ENCODE results near the gene SLC2A9. TPM values are rescaled to one million over a fixed set of nuclear protein-coding genes. Genes with fewer than 3 reads are reported as not detected.

SLC2A9 gene
- total RNA-seq, 3 donors from 2014 or later: 6.2 to 10.7 (median 9.5) TPM

DNA sequence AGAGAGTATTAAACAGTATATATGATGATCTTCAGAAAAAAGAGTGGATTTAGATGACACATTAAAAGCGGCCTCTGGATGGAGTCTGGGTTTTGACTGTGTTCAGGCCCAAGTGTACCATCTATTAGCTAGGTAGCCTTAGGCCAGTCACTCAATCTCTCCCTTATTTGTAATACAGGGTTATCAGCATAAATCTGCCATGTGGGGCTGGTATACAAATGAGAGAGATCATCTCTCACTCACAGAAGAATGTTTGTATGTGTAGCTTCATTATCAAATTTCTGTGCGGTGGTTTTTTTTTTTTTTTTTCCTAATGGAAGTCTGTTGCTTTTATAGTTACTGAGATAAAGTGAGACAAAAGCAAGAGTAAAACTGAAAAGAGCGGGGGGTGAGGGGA lies 12.7 kb downstream of the SLC2A9 start:
- H3K4me3 ChIP-seq: no peak overlapping the region
- H3K9me3 ChIP-seq: no peaks in the 10 kb centered on the region
- intact Hi-C loops (cut with DNase I; ENCODE audit: low total_unique reads): no loop called here
- H3K27ac ChIP-seq: peak overlapping the region in 1 of 2 donors; percentile 2
- H3K36me3 ChIP-seq: no peaks in the 10 kb centered on the region
- no peak for TF ChIP-seq POLR2A (IDR thresholded peaks at IDR 0.05)
- TF ChIP-seq, protein P1, sequence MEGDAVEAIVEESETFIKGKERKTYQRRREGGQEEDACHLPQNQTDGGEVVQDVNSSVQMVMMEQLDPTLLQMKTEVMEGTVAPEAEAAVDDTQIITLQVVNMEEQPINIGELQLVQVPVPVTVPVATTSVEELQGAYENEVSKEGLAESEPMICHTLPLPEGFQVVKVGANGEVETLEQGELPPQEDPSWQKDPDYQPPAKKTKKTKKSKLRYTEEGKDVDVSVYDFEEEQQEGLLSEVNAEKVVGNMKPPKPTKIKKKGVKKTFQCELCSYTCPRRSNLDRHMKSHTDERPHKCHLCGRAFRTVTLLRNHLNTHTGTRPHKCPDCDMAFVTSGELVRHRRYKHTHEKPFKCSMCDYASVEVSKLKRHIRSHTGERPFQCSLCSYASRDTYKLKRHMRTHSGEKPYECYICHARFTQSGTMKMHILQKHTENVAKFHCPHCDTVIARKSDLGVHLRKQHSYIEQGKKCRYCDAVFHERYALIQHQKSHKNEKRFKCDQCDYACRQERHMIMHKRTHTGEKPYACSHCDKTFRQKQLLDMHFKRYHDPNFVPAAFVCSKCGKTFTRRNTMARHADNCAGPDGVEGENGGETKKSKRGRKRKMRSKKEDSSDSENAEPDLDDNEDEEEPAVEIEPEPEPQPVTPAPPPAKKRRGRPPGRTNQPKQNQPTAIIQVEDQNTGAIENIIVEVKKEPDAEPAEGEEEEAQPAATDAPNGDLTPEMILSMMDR (IDR thresholded peaks at IDR 0.05): no peak
- no peak for TF ChIP-seq POLR2AphosphoS5 (IDR thresholded peaks at IDR 0.05)
- DNase-seq (ENCODE audit: low spot score in 2 of 2): no peak
- H3K4me1 ChIP-seq: peaks cover 3 to 9% of the 10 kb centered on the region in 2 donors
- no peaks in the 10 kb centered on the region for H3K27me3 ChIP-seq

DNA sequence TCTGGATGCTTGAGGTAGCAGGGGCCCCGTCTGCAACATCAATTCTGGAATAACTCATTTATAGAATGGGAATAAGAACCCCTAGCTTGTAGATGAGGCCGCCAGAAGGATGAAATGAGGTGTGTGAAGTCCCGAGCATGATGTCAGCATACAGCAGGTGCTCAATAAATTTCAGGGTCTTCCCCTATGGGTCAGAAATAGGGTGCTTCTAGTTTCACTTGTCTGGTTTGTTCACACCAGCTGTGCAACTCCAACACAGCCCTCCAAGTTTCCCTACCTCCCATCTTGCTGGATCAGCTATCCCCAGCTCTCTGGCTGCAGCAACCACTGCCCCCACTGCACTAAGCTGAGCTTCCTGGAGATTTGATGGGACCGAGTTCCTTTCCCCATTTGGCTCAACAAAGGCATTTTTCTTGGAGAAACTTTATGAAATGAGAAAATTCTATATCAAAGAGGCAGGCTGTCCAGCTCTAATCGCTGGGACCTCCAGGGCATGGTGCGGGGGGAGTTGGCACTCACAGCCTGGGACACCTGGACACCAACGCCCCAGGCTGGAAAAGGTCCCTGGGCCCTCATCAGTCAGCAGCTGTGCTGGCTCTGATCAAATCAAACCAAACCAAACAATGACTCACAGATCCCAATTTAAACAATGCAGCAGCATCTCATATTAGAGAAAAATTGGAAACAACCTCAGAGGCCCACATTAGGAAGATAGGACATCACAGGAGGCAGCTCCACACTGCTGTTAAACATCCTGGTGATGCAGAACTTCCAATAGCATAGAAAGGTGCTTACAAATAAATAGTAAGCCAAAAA lies 13.3 kb downstream of the SLC2A9 start:
- Histone ChIP-seq H3K27me3 (no peaks in the 10 kb centered on the region), H3K4me1 (peaks cover 3 to 9% of the 10 kb centered on the region in 2 donors), H3K4me3 (no peak overlapping the region), H3K9me3 (no peaks in the 10 kb centered on the region), H3K27ac (peak overlapping the region; percentile 75 to 83), H3K36me3 (no peaks in the 10 kb centered on the region)
- DNase-seq (ENCODE audit: low spot score in 2 of 2): no peak
- TF ChIP-seq, protein P1 (IDR thresholded peaks at IDR 0.05): no peak
- TF ChIP-seq POLR2A (IDR thresholded peaks at IDR 0.05) (no peak), POLR2AphosphoS5 (IDR thresholded peaks at IDR 0.05) (no peak)
- intact Hi-C loops (cut with DNase I; ENCODE audit: low total_unique reads): no loop called here

DNA sequence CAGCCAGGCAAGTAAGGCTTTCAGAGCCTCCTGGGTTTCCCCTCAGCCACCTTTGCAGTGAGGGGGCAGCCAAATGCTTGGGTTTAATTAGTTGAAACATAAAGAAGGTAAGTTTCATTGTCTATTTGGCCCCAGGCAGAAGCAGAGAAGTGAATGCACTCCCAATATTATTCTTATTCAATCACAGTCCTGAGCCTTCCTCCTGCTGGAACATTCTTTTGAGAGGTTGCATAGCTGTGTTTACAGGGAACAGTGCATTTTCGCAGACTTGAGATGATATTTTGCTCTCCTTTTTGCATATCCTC lies 13.9 kb downstream of the SLC2A9 start:
- Histone ChIP-seq H3K36me3 (no peaks in the 10 kb centered on the region), H3K4me1 (peaks cover 3 to 9% of the 10 kb centered on the region in 2 donors), H3K9me3 (no peaks in the 10 kb centered on the region), H3K27me3 (no peaks in the 10 kb centered on the region), H3K4me3 (no peak overlapping the region), H3K27ac (peak overlapping the region; percentile 75 to 83)
- intact Hi-C loops (cut with DNase I; ENCODE audit: low total_unique reads): no loop called here
- TF ChIP-seq, protein P1 (IDR thresholded peaks at IDR 0.05): no peak
- no peak for TF ChIP-seq POLR2AphosphoS5 (IDR thresholded peaks at IDR 0.05)
- TF ChIP-seq POLR2A (IDR thresholded peaks at IDR 0.05): no peak
- no peak for DNase-seq (ENCODE audit: low spot score in 2 of 2)

DNA sequence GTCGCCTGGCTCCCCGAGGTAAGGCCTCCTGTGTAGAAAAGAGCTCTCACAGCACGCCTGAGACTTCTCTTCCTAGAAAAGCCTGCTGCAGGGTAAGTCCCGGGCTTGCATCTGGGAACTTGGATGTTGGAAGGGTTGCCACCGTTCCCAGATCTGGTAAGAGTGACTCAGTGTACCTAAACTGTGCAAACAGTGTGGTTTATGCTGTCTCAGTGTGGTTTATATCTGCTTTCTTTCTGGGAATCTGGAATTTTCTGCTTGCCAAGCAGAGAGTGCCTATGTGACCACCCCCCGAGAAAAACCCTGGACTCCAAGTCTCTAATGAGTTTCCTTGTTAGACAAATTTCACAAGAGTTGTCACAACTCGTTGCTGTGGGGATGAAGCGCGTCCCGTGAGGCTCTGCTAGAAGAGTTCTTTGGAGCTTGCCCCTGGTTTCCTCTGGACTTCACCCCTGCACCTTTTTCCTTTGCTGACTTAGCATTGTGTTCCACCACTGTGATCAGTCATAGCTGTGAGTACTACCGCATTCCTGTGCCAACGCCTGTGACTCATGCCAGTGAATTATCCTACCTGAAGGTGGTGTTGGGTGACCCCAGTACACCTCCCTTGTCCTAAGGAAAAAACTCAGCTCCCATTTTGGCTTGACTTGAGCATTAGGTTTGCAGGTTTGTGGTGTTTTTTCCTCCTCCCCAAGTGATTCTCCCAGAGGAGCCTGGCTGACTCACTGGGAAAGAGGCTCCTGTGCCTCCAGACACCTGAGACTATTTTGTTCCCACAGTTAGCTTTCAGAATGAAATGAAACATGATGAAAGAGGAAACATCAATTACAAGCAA lies 14.5 kb downstream of the SLC2A9 start:
- Histone ChIP-seq H3K4me1 (peaks cover 3 to 9% of the 10 kb centered on the region in 2 donors), H3K4me3 (no peak overlapping the region), H3K27ac (peak overlapping the region; percentile 75 to 83), H3K36me3 (no peaks in the 10 kb centered on the region), H3K9me3 (no peaks in the 10 kb centered on the region), H3K27me3 (no peaks in the 10 kb centered on the region)
- peak; percentile 61 to 66 for DNase-seq (ENCODE audit: low spot score in 2 of 2)
- intact Hi-C loops (cut with DNase I; ENCODE audit: low total_unique reads): no loop called here
- TF ChIP-seq, protein P1 (IDR thresholded peaks at IDR 0.05): no peak
- no peak for TF ChIP-seq POLR2AphosphoS5 (IDR thresholded peaks at IDR 0.05)
- TF ChIP-seq POLR2A (IDR thresholded peaks at IDR 0.05): no peak

DNA sequence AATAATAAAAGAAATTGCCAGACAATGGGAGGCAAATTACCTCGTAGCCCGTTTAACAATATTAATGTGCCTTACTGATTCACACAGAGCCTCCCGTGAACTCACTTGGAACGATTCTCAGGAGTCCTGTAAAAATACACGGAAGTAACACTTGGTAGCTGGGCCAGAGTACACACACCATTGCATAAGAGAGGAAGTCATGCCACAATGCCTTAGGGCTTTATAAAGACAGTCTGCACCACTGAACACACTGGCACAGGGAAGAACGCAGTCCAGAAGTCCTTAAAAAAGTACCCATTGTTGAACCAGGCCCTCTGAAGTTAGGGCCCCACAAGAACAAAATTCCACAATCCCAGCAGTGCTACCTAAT lies 15.1 kb downstream of the SLC2A9 start:
- intact Hi-C loops (cut with DNase I; ENCODE audit: low total_unique reads): no loop called here
- TF ChIP-seq POLR2AphosphoS5 (IDR thresholded peaks at IDR 0.05) (peak in 2 of 3 donors; percentile 59 to 81), POLR2A (IDR thresholded peaks at IDR 0.05) (no peak)
- TF ChIP-seq, protein P1 (IDR thresholded peaks at IDR 0.05): no peak
- Histone ChIP-seq H3K27me3 (no peaks in the 10 kb centered on the region), H3K4me1 (peaks cover 3 to 9% of the 10 kb centered on the region in 2 donors), H3K4me3 (no peak overlapping the region), H3K9me3 (no peaks in the 10 kb centered on the region), H3K27ac (peak overlapping the region; percentile 75 to 83), H3K36me3 (no peaks in the 10 kb centered on the region)
- DNase-seq (ENCODE audit: low spot score in 2 of 2): peak in 1 of 2 donors; percentile 87
